Bronchial epithelial cell (primary cell): ENCODE data around the gene PIR. TPM values are rescaled to one million over a fixed set of nuclear protein-coding genes. Genes with fewer than 3 reads are reported as not detected.
A peak's percentile ranks its signal among the peaks of the same experiment; 100 is the strongest.

ENCODE experiments used
- DNase-seq: peaks from one replicate; pipeline ENCODE4 v3.0.0-alpha.2; 2010; ENCODE audit warnings: low read depth
- FAIRE-seq: peaks from 2 replicates; lab custom pipeline; 2011; peaks lifted over from hg19 to GRCh38; lab: Jason Lieb, UNC
- H3K27me3 ChIP-seq: 2 replicates; pipeline ENCODE4 v1.5.1; 2011; ENCODE audit warnings: low read length; ENCODE audit not compliant: control insufficient read depth, insufficient read depth
- H3K36me3 ChIP-seq: 2 replicates; pipeline ENCODE4 v1.5.1; 2011; ENCODE audit warnings: low read length; ENCODE audit not compliant: control insufficient read depth, insufficient read depth
- H3K4me3 ChIP-seq: 2 replicates; pipeline ENCODE4 v1.5.1; 2011; ENCODE audit warnings: mild to moderate bottlenecking, low read depth, low read length, control low read depth
- total RNA-seq: library from RNA; depleted of rRNA; stranded (reverse); fragments of >200 nt; gene quantifications from 2 replicates; pipeline ENCODE4 v1.2.1, GENCODE V29; 2014
- TF ChIP-seq, protein P1 (sequence below): IDR thresholded peaks from 2 replicates; pipeline ENCODE4 v1.5.1; 2011; ENCODE audit warnings: mild to moderate bottlenecking, moderate library complexity, low read length, control low read depth, inconsistent platforms; ENCODE audit not compliant: insufficient read depth, severe bottlenecking

The PIR gene
- total RNA-seq, 1 donor from 2014 or later: 23.7 TPM

DNA sequence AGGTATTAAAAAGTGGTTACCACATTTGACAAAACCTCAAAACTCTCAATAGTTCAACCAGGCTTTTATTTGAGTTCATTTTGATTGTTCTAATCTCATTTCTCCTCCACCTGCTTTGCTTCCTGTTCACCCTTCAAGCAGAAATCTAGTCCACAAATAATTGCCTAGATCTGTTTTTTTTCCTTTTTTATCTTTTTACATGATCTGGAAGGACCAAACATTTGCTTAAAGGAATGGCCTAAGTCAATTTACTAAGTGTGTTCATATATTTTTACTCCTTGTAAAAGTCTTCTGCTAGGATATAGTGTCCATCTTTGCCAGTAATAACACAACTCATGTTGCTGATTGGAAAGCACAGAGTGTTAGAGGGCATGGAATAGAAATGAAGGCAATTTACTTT, 82.7 kb downstream of the PIR start:
- DNase-seq (no peak), FAIRE-seq (no peak)
- no peak overlapping the region for H3K4me3 ChIP-seq
- TF ChIP-seq, protein P1, sequence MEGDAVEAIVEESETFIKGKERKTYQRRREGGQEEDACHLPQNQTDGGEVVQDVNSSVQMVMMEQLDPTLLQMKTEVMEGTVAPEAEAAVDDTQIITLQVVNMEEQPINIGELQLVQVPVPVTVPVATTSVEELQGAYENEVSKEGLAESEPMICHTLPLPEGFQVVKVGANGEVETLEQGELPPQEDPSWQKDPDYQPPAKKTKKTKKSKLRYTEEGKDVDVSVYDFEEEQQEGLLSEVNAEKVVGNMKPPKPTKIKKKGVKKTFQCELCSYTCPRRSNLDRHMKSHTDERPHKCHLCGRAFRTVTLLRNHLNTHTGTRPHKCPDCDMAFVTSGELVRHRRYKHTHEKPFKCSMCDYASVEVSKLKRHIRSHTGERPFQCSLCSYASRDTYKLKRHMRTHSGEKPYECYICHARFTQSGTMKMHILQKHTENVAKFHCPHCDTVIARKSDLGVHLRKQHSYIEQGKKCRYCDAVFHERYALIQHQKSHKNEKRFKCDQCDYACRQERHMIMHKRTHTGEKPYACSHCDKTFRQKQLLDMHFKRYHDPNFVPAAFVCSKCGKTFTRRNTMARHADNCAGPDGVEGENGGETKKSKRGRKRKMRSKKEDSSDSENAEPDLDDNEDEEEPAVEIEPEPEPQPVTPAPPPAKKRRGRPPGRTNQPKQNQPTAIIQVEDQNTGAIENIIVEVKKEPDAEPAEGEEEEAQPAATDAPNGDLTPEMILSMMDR: no peak
- H3K36me3 ChIP-seq: no peaks in the 10 kb centered on the region
- no peaks in the 10 kb centered on the region for H3K27me3 ChIP-seq

DNA sequence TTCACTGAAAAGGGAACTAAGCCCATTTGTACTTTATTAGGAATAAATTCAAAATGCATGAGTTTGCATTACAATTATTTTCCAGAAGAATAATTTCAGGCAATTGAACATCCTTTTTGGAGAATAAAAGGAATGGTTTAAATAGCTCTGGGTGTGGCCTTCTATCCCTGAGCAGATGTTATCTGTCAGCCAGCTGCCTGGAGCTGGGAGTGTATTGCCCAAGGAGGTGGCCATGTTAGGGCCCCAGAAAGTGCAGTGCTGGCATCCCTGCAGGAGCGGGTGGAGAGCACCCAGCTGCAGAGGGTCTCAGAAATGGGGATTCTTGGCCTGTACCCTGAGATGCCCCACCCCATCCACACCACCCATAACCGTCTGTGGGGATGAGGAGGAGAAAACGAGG, 87.3 kb downstream of the PIR start:
- Histone ChIP-seq H3K4me3 (no peak overlapping the region), H3K27me3 (no peaks in the 10 kb centered on the region), H3K36me3 (no peaks in the 10 kb centered on the region)
- DNase-seq (no peak), FAIRE-seq (no peak)
- TF ChIP-seq, protein P1: no peak

DNA sequence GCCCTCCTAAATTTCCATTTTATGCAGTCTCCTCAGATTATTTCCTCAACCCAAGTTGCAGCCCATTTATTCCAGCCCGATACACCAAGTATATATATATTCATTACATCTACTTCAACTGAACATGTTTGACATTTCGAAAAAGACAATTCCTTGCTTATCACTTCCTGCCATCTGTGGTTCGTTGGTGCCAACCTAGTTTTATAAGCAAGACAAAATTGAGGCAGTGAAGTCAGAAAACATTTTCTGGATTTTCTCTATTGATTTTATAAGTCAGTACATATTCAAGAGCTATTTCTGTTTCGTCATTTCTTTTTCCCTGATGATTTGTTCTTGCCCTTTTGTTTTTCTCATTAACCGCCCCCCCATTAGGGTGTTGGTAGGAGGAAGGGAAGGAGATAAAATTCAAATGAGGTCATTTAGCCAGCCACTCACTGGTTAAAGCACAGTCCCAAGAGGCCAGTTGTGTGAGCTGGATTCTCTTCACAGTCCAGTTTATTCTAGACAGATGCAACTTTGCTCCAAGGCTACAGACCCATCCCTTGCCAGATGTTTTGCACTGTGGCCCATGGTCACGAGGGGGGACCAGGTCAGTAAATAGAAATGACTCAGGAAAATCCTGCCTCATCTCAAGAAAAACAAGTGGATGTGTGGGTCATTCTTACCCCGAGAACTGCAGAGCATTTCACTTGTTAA, 88.6 kb downstream of the PIR start:
- DNase-seq (no peak), FAIRE-seq (no peak)
- TF ChIP-seq, protein P1: no peak
- no peaks in the 10 kb centered on the region for H3K27me3 ChIP-seq
- H3K36me3 ChIP-seq: no peaks in the 10 kb centered on the region
- no peak overlapping the region for H3K4me3 ChIP-seq

DNA sequence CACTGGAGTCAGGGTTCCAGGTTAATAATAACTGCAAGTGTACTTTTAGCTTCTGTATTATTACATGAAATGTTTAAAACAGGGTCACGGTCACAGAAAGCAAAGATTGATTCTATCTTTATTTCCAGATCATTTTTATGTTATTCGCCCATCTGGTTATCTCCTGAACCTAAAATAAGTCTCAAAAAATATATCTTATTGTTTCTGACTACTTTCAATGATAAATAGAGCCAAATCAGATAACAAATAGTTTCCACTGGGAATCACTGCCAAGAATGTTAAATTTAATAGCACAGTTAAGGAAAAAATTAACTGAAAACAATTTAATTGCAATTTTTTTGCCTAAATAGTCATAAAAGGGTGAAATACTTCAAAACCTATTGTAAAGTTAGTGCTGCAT, 91.8 kb downstream of the PIR start:
- FAIRE-seq: no peak
- TF ChIP-seq, protein P1: no peak
- Histone ChIP-seq H3K27me3 (no peaks in the 10 kb centered on the region), H3K36me3 (no peaks in the 10 kb centered on the region), H3K4me3 (no peak overlapping the region)
- no peak for DNase-seq

DNA sequence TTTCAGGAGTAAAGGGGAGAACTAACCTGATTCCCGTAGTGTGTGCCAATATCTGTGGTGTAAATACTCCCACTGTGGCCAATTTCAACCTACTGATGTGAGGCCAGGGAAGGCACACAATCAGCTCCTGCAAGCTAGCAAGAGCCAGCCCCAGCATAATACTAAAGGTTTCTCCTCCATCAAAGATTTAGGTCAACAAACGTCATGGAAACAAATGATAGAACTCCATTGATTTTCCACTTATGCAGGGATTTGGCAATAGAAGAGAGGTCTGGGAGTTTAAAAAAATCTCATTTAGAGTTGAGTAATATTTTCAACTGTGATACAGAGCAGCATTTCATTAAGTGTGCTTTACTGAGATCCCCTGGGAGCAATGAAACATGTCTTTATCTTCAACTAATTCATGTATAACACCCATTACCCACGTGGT, 93.2 kb downstream of the PIR start:
- FAIRE-seq (no peak), DNase-seq (no peak)
- TF ChIP-seq, protein P1: no peak
- H3K36me3 ChIP-seq: no peaks in the 10 kb centered on the region
- H3K4me3 ChIP-seq: no peak overlapping the region
- H3K27me3 ChIP-seq: no peaks in the 10 kb centered on the region

DNA sequence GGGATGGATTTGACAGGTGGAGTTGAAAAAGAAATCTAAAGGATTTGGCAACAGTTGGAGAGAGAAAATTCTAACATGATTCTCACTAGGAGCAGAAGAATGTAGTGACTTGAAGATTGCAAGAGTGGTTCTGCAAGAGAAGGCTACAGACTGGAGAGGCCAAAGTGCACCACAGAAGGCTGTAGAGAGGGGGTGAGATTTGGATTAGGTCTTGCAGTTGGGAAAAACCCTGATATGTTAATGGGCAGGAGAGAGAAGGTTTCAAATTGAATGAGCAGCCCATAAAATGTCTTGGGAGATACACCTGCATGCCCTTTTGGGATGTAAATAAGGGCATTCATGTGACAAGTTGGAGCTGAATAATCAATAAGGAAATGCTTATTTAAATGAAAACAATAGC, 94.3 kb downstream of the PIR start:
- H3K27me3 ChIP-seq: no peaks in the 10 kb centered on the region
- H3K36me3 ChIP-seq: peaks cover 2% of the 10 kb centered on the region
- H3K4me3 ChIP-seq: no peak overlapping the region
- DNase-seq: no peak
- peak; percentile 23 for FAIRE-seq
- TF ChIP-seq, protein P1: no peak
